AG09319 (cell line): ENCODE data around the gene TASL.
"Not testable (repeated sequence)": the region's sequence is repeated elsewhere in the genome, so short reads cannot be mapped to it uniquely, and the experiment has no call there.

Experiments
- DNase-seq: peaks from one replicate; pipeline ENCODE4 v3.0.0-alpha.2; 2010; ENCODE audit warnings: low read depth; ENCODE audit errors: extremely low read depth
- CTCF ChIP-seq: IDR thresholded peaks from 2 replicates; pipeline ENCODE4 v1.5.1; 2011; ENCODE audit warnings: low read depth, mild to moderate bottlenecking, inconsistent platforms, low read length, moderate library complexity

The TASL gene

GRCh38 chrX:30573125-30573524 lies 4.4 kb downstream of the TASL start:
- no peak for DNase-seq
- no peak for TF ChIP-seq CTCF

GRCh38 chrX:30572678-30573077 lies 4.9 kb downstream of the TASL start:
- DNase-seq: no peak
- no peak for TF ChIP-seq CTCF

DNA sequence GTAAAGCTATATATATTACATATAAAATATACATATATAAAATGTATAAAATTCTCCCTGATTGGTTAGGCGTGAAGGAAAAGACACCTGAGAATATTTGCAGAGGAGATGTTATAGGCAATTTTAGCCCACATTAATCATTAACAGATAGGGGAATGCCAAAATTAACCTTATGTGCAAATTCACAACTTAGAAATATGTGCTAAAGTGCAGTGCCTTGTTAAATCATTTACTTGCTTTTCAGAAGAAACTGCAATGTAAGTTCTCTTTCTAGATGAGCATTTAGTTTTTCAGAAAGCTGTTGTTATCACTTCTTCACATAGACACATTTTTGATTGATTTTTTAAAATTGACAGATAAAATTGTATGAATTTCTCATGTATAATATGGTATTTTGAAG lies 5.6 kb downstream of the TASL start:
- TF ChIP-seq CTCF: no peak
- DNase-seq: no peak

GRCh38 chrX:30570505-30570904 lies 7.1 kb downstream of the TASL start:
- no peak for DNase-seq
- peak; percentile 48 for TF ChIP-seq CTCF

- no peak for DNase-seq
- no peak for TF ChIP-seq CTCF
Observed at GRCh38 chrX:30568136-30568535, 9.4 kb downstream of the TASL start.

GRCh38 chrX:30563070-30563469 lies 14.5 kb downstream of the TASL start:
- DNase-seq: not testable (repeated sequence)

DNA sequence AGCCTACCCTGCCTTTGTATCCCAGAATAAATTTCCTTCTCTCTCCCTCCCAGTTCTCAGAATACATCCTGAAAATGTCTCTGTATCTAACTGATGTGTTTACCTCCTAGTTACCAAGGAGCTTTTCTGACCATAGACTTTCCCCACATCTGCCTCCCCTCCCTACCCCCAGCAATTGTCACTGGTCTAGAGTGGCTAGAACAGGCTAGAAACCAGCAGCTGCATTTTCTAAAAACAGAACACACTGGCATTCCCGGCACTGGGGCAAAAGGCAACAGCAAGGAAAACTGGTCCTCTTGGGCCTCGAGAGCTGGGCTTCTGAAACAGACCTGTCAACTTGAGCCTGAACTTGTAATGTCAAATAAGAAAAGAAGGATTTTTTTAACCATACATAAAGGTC lies 16.4 kb downstream of the TASL start:
- no peak for DNase-seq
- TF ChIP-seq CTCF: no peak

DNA sequence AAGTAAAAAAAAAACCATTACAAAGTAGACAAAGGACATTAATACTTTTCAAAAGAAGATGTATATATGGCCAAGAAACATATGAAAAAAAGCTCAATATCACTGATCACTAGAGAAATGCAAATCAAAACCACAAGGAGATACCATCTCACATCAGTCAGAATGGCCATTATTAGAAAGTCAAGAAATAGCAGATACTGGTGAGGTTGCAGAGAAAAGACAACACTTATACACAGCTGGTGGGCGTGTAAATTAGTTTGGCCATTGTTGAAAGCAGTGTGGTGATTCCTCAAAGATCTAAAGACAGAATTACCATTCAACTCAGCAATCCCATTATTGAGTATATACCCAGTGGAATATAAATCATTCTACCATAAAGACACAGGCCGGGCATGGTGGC lies 39.3 kb downstream of the TASL start:
- DNase-seq: no peak
- no peak for TF ChIP-seq CTCF
